Measurements from ENCODE around the gene PPP2R2B.

GRCh38 chr5:146862641-146863040, 15.9 kb downstream of the PPP2R2B start:
- TF ChIP-seq CTCF (conservative IDR thresholded peaks at IDR 0.05 in 1 of 2, IDR thresholded peaks at IDR 0.05 in 1 of 2; ENCODE audit: low read depth in 1 of 2, low read length in 2 of 2) (no peak), EZH2 (IDR thresholded peaks at IDR 0.05; ENCODE audit: low read length, missing control alignments) (no peak)

Measured in fibroblast of lung (primary cell).